Measurements from ENCODE around the gene APLP2.
"Not testable (repeated sequence)": the region's sequence is repeated elsewhere in the genome, so short reads cannot be mapped to it uniquely, and the experiment has no call there.

Gene APLP2

DNA sequence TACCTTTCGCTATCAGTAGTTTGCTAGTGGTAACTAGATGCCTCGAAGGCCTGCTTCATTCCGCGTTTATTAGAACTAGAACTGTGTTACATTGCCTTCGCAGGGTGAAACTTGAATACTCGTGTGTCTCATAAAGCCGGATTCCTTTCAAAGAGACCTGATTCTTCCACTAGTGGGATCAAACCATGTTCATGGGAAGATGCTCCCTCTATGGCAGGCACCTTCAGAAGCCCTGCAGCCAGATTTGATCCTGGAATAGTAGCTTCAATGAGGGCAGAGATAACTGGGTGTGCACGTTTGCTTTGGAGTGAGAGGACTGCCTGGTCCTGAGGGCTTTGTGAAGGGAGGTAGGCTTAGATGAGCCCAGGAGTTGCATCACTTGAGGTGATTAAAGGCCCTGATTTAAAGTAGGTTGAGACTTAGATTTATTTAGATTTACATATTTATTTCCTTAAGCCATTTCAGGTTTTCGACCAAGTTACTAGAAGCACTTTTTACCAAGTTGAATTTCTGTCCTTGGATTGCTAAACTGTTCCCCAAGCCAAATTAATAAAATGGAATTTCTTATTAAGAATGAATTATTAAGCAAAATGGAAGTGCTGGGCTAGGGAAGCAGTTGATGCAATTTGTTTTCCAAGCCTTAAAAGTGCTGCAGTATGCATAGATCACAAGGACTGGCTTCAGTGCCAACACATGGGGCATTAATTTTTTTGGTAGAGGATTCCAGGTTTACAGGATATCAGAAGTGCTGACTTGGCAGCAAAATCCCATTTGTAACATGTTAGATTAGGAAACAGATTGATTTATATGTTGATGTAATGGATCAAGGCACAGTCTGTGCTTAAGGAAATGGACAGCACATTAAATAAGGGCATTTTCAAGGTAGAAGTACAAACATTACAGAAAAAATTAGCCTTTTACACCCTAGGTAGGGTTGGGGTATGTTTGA, 32.9 kb downstream of the APLP2 start:
- no peak overlapping the region for H3K27ac ChIP-seq (ENCODE audit: low read depth, low read length)
- peaks cover 7% of the 10 kb centered on the region; the same call in 1 of the 2 replicates for H3K9me3 ChIP-seq (ENCODE audit: control insufficient read depth, insufficient read depth, low read depth, low read length)
- no peaks in the 10 kb centered on the region for H3K27me3 ChIP-seq (ENCODE audit: control insufficient read depth, insufficient read depth, low read length)
- H3K9ac ChIP-seq (ENCODE audit: low read length): no peak overlapping the region
- 0 out of 2 replicates have a peak, but pooled peaks cover 4% of the 10 kb centered on the region for H3K4me1 ChIP-seq (ENCODE audit: control insufficient read depth, insufficient read depth, low read length)
- H3K4me3 ChIP-seq (ENCODE audit: low read depth, low read length): no peak overlapping the region
- peaks cover 5% of the 10 kb centered on the region; the same call in 1 of the 2 replicates for H3K36me3 ChIP-seq (ENCODE audit: control insufficient read depth, insufficient read depth, low read length)

DNA sequence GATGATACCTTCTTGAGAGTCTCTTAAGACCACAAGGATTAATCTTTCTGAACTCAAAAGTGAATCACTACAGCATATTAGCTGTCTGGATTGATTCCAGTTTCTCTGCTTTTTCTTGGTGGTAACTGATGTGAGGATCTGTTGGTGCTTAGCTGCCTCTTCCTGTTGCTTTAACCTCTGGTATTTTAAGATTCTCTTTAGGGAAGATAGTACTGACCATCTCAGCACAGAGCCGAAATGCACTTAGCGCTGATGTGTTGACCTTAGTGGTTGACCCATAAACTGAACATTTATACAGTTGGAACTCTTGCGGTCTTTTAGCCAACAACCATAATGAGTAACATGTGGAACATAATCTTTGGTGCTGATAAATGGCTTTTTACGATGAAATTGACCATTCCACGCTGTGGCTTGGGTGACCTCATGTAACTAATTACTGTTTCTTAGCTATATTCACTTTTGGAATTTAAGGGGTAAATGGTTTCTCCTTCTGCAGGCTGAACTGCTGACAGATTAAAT, 33.7 kb downstream of the APLP2 start:
- Histone ChIP-seq H3K4me1 (ENCODE audit: control insufficient read depth, insufficient read depth, low read length) (0 out of 2 replicates have a peak, but pooled peaks cover 4% of the 10 kb centered on the region), H3K9me3 (ENCODE audit: control insufficient read depth, insufficient read depth, low read depth, low read length) (peaks cover 7% of the 10 kb centered on the region; the same call in 1 of the 2 replicates), H3K27ac (ENCODE audit: low read depth, low read length) (no peak overlapping the region), H3K36me3 (ENCODE audit: control insufficient read depth, insufficient read depth, low read length) (peaks cover 5% of the 10 kb centered on the region; the same call in 1 of the 2 replicates), H3K9ac (ENCODE audit: low read length) (no peak overlapping the region), H3K4me3 (ENCODE audit: low read depth, low read length) (no peak overlapping the region), H3K27me3 (ENCODE audit: control insufficient read depth, insufficient read depth, low read length) (no peaks in the 10 kb centered on the region)

DNA sequence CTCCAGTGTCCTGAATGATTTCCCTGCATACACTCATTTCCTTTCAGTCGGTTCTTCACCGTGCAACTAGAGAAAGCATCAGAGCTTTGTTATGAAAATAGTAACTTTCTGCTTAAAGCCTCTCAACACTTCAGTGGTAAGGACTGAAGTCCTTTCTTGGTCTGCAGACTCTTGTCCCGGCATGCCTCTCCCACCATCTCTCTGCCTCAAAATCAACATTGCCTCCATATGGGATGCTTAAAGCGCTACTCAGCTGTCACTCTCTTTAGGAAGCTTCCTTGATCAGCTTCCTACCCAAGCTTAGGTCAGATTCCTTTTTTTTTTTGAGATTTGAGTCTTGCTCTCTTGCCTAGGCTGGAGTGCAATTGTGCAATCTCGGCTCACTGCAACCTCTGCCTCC, 36.7 kb downstream of the APLP2 start:
- no peak overlapping the region for H3K4me3 ChIP-seq (ENCODE audit: low read depth, low read length)
- peaks cover 7% of the 10 kb centered on the region; the same call in 1 of the 2 replicates for H3K9me3 ChIP-seq (ENCODE audit: control insufficient read depth, insufficient read depth, low read depth, low read length)
- H3K36me3 ChIP-seq (ENCODE audit: control insufficient read depth, insufficient read depth, low read length): peaks cover 26% of the 10 kb centered on the region
- H3K4me1 ChIP-seq (ENCODE audit: control insufficient read depth, insufficient read depth, low read length): 0 out of 2 replicates have a peak, but pooled peaks cover 4% of the 10 kb centered on the region
- no peaks in the 10 kb centered on the region for H3K27me3 ChIP-seq (ENCODE audit: control insufficient read depth, insufficient read depth, low read length)
- H3K9ac ChIP-seq (ENCODE audit: low read length): no peak overlapping the region
- no peak overlapping the region for H3K27ac ChIP-seq (ENCODE audit: low read depth, low read length)

DNA sequence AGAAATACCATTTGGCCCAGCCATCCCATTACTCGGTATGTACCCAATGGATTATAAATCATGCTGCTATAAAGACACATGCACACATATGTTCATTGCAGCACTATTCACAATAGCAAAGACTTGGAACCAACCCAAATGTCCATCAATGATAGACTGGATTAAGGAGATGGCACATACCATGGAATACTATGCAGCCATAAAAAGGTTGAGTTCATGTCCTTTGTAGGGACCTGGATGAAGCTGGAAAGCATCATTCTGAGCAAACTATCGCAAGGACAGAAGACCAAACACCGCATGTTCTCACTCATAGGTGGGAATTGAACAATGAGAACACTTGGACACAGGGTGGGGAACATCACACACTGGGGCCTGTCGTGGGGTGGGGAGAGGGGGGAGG, 39.0 kb downstream of the APLP2 start:
- not testable (repeated sequence) for H3K4me1 ChIP-seq (ENCODE audit: control insufficient read depth, insufficient read depth, low read length); H3K27ac ChIP-seq (ENCODE audit: low read depth, low read length); H3K9ac ChIP-seq (ENCODE audit: low read length); H3K4me3 ChIP-seq (ENCODE audit: low read depth, low read length); H3K27me3 ChIP-seq (ENCODE audit: control insufficient read depth, insufficient read depth, low read length); H3K9me3 ChIP-seq (ENCODE audit: control insufficient read depth, insufficient read depth, low read depth, low read length)
- H3K36me3 ChIP-seq (ENCODE audit: control insufficient read depth, insufficient read depth, low read length): peaks cover 47% of the 10 kb centered on the region

DNA sequence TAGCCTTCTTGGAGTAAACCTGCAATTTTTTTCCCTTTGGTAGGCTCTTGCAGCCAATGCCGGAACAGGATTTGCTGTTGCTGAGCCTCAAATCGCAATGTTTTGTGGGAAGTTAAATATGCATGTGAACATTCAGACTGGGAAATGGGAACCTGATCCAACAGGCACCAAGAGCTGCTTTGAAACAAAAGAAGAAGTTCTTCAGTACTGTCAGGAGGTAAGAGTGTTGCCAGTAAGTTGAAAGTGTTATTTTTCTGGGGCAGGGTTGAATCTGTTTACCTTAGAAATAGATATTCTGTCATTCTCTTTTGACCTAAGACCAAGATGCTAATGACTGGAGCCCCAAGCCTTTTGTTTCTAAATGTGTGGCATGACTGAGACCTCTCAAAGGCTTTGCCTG, 39.7 kb downstream of the APLP2 start:
- no peak overlapping the region for H3K9ac ChIP-seq (ENCODE audit: low read length)
- peaks cover 54% of the 10 kb centered on the region for H3K36me3 ChIP-seq (ENCODE audit: control insufficient read depth, insufficient read depth, low read length)
- peaks cover 7% of the 10 kb centered on the region; the same call in 1 of the 2 replicates for H3K9me3 ChIP-seq (ENCODE audit: control insufficient read depth, insufficient read depth, low read depth, low read length)
- H3K4me3 ChIP-seq (ENCODE audit: low read depth, low read length): no peak overlapping the region
- H3K27me3 ChIP-seq (ENCODE audit: control insufficient read depth, insufficient read depth, low read length): no peaks in the 10 kb centered on the region
- no peak overlapping the region for H3K27ac ChIP-seq (ENCODE audit: low read depth, low read length)
- no peaks in the 10 kb centered on the region for H3K4me1 ChIP-seq (ENCODE audit: control insufficient read depth, insufficient read depth, low read length)

DNA sequence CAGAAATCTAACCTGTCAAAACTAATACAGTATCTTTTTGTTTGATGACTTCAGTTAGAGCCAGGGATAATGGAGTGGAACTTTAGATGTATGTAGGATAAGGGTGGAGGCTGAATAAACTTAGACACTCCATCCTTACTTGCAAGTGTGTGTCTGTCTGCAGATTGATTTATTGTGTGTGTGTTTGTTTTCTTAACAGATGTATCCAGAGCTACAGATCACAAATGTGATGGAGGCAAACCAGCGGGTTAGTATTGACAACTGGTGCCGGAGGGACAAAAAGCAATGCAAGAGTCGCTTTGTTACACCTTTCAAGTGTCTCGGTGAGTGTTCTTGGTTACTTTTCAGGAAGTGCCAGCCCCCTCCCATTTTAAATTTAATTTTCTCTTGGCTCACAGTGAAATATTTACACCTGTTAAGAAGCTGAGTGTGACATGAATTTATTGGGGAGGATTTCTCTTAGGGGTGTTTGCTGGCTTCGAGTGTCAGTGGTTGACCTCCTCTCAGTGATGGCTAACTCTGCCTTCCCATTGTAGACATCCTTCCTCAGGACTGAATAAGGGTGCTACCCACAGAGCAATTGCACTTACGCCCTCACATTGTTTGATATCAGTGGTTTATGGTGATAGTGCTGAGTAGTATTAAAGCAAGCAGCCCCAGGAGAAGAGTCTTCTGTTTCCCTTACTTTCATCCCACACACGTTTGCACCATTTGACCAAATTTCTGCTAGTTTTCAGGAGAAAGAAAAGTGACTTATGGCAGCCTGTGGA, 40.8 kb downstream of the APLP2 start:
- Histone ChIP-seq H3K9me3 (ENCODE audit: control insufficient read depth, insufficient read depth, low read depth, low read length) (peaks cover 7% of the 10 kb centered on the region; the same call in 1 of the 2 replicates), H3K36me3 (ENCODE audit: control insufficient read depth, insufficient read depth, low read length) (peaks cover 58% of the 10 kb centered on the region), H3K4me3 (ENCODE audit: low read depth, low read length) (no peak overlapping the region), H3K27me3 (ENCODE audit: control insufficient read depth, insufficient read depth, low read length) (no peaks in the 10 kb centered on the region), H3K4me1 (ENCODE audit: control insufficient read depth, insufficient read depth, low read length) (peaks cover 6% of the 10 kb centered on the region; the same call in 1 of the 2 replicates), H3K9ac (ENCODE audit: low read length) (no peak overlapping the region), H3K27ac (ENCODE audit: low read depth, low read length) (no peak overlapping the region)

- H3K9me3 ChIP-seq (ENCODE audit: control insufficient read depth, insufficient read depth, low read depth, low read length): no peaks in the 10 kb centered on the region
- peaks cover 7% of the 10 kb centered on the region; the same call in 1 of the 2 replicates for H3K4me1 ChIP-seq (ENCODE audit: control insufficient read depth, insufficient read depth, low read length)
- H3K9ac ChIP-seq (ENCODE audit: low read length): no peak overlapping the region
- no peak overlapping the region for H3K4me3 ChIP-seq (ENCODE audit: low read depth, low read length)
- no peaks in the 10 kb centered on the region for H3K27me3 ChIP-seq (ENCODE audit: control insufficient read depth, insufficient read depth, low read length)
- H3K36me3 ChIP-seq (ENCODE audit: control insufficient read depth, insufficient read depth, low read length): peaks cover 61% of the 10 kb centered on the region
- no peak overlapping the region for H3K27ac ChIP-seq (ENCODE audit: low read depth, low read length)
Measured at GRCh38 chr11:130112071-130112830, 42.6 kb downstream of the APLP2 start.

DNA sequence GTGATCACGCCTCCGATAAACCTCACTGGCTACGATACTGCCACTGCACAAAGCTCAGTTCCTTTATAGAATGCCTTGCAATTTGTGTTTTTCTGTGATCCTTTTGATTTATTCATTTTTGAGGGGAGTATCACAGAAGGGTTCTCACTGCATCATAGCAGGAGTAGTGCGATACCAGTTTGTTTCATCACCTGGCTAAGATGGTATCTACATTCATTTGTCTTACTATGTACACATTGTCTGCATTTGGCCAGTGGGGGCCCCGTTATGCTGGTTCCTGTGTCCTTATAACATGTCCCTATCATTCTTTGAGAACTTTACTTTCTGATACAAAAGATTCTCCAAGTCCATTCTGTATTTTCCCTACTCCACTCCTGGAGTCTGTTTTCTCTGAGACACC, 44.6 kb downstream of the APLP2 start:
- Histone ChIP-seq H3K9me3 (ENCODE audit: control insufficient read depth, insufficient read depth, low read depth, low read length) (no peaks in the 10 kb centered on the region), H3K36me3 (ENCODE audit: control insufficient read depth, insufficient read depth, low read length) (peaks cover 73% of the 10 kb centered on the region), H3K4me1 (ENCODE audit: control insufficient read depth, insufficient read depth, low read length) (peaks cover 7% of the 10 kb centered on the region; the same call in 1 of the 2 replicates), H3K27ac (ENCODE audit: low read depth, low read length) (no peak overlapping the region), H3K9ac (ENCODE audit: low read length) (no peak overlapping the region), H3K4me3 (ENCODE audit: low read depth, low read length) (no peak overlapping the region), H3K27me3 (ENCODE audit: control insufficient read depth, insufficient read depth, low read length) (no peaks in the 10 kb centered on the region)

- Histone ChIP-seq H3K27me3 (ENCODE audit: control insufficient read depth, insufficient read depth, low read length) (no peaks in the 10 kb centered on the region), H3K27ac (ENCODE audit: low read depth, low read length) (no peak overlapping the region), H3K9me3 (ENCODE audit: control insufficient read depth, insufficient read depth, low read depth, low read length) (no peaks in the 10 kb centered on the region), H3K4me3 (ENCODE audit: low read depth, low read length) (no peak overlapping the region), H3K4me1 (ENCODE audit: control insufficient read depth, insufficient read depth, low read length) (peaks cover 7% of the 10 kb centered on the region; the same call in 1 of the 2 replicates), H3K36me3 (ENCODE audit: control insufficient read depth, insufficient read depth, low read length) (peaks cover 72% of the 10 kb centered on the region), H3K9ac (ENCODE audit: low read length) (no peak overlapping the region)
Measured at GRCh38 chr11:130114726-130115125, 45.0 kb downstream of the APLP2 start.

GRCh38 chr11:130115218-130115617, 45.5 kb downstream of the APLP2 start:
- no peak overlapping the region for H3K9ac ChIP-seq (ENCODE audit: low read length)
- H3K4me3 ChIP-seq (ENCODE audit: low read depth, low read length): no peak overlapping the region
- H3K36me3 ChIP-seq (ENCODE audit: control insufficient read depth, insufficient read depth, low read length): peaks cover 70% of the 10 kb centered on the region
- no peaks in the 10 kb centered on the region for H3K9me3 ChIP-seq (ENCODE audit: control insufficient read depth, insufficient read depth, low read depth, low read length)
- H3K27me3 ChIP-seq (ENCODE audit: control insufficient read depth, insufficient read depth, low read length): no peaks in the 10 kb centered on the region
- H3K27ac ChIP-seq (ENCODE audit: low read depth, low read length): peak overlapping the region; percentile 40; the same call in 1 of the 2 replicates
- peaks cover 7% of the 10 kb centered on the region; the same call in 1 of the 2 replicates for H3K4me1 ChIP-seq (ENCODE audit: control insufficient read depth, insufficient read depth, low read length)
